ENCODE measurements around the gene GLI2.

GRCh38 chr2:120754067-120754960 is 18.6 kb downstream of the GLI2 start:
- no peak for TF ChIP-seq CTCF (IDR thresholded peaks at IDR 0.05; ENCODE audit: low read depth, low read length)
- TF ChIP-seq POLR2A (IDR thresholded peaks at IDR 0.05; ENCODE audit: extremely low read depth, insufficient read length), result no peak
- TF ChIP-seq MYC (IDR thresholded peaks at IDR 0.05; ENCODE audit: low read depth, low read length), result no peak

Measured in NB4 (cell line).